ENCODE measurements around the gene RBMS2. TPM values are rescaled to one million over a fixed set of nuclear protein-coding genes. Genes with fewer than 3 reads are reported as not detected.

RBMS2 gene
- total and polyA plus RNA-seq, 9 of the 15 experiments (the other 6 are each of a cell fraction or from before 2014, with no cell fraction given): 0.08 to 10.5 (median 0.31) TPM

GRCh38 chr12:56636675-56637540 is 115.3 kb downstream of the RBMS2 start (continued):
- no peak; the same call in 1 of the 2 replicates for TF ChIP-seq NR2C1 (IDR thresholded peaks at IDR 0.05)
- TF ChIP-seq NR2C1 (tag; IDR thresholded peaks at IDR 0.05): 0 out of 2 replicates have a peak, but pooled peaks have one; percentile 31
- TF ChIP-seq NBN (IDR thresholded peaks at IDR 0.05; ENCODE audit: low read depth): peak; percentile 54
- peak; percentile 15 to 35; a peak in 2 of 4 replicates for TF ChIP-seq TEAD1 (CRISPR knock-in tag; IDR thresholded peaks at IDR 0.05)
- TF ChIP-seq ZFX (CRISPR knock-in tag; IDR thresholded peaks at IDR 0.05): peak; percentile 43; the same call in 1 of the 2 replicates
- no peak for TF ChIP-seq ZNF830 (CRISPR knock-in tag; IDR thresholded peaks at IDR 0.05)
- TF ChIP-seq STAT5A (IDR thresholded peaks at IDR 0.05; ENCODE audit: borderline replicate concordance, low read length): peak; percentile 20; the same call in 1 of the 2 replicates
- TF ChIP-seq TCFL5 (CRISPR knock-in tag; conservative IDR thresholded peaks at IDR 0.05): 0 out of 2 replicates have a peak, but pooled peaks have one; percentile 35
- TF ChIP-seq ZNF133 (CRISPR knock-in tag; IDR thresholded peaks at IDR 0.05): no peak
- TF ChIP-seq RCOR1 (IDR thresholded peaks at IDR 0.05; ENCODE audit: borderline replicate concordance in 1 of 2, low read depth in 2 of 2, low read length in 2 of 2): peak in 1 of 2 experiments; percentile 35; a peak in 2 of 4 replicates
- no peak for TF ChIP-seq ZNF696 (CRISPR knock-in tag; conservative IDR thresholded peaks at IDR 0.05)
- no peak for TF ChIP-seq KDM5B (IDR thresholded peaks at IDR 0.05; ENCODE audit: insufficient replicate concordance, low read depth, low read length)
- peak; percentile 75; the same call in 1 of the 2 replicates for TF ChIP-seq ILF3 (IDR thresholded peaks at IDR 0.05; ENCODE audit: borderline replicate concordance)
- TF ChIP-seq, protein P1, sequence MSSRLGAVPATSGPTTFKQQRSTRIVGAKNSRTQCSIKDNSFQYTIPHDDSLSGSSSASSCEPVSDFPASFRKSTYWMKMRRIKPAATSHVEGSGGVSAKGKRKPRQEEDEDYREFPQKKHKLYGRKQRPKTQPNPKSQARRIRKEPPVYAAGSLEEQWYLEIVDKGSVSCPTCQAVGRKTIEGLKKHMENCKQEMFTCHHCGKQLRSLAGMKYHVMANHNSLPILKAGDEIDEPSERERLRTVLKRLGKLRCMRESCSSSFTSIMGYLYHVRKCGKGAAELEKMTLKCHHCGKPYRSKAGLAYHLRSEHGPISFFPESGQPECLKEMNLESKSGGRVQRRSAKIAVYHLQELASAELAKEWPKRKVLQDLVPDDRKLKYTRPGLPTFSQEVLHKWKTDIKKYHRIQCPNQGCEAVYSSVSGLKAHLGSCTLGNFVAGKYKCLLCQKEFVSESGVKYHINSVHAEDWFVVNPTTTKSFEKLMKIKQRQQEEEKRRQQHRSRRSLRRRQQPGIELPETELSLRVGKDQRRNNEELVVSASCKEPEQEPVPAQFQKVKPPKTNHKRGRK (tag; IDR thresholded peaks at IDR 0.05): no peak
- TF ChIP-seq NFIC (IDR thresholded peaks at IDR 0.05): peak; percentile 100
- TF ChIP-seq POLR2AphosphoS5 (IDR thresholded peaks at IDR 0.05; ENCODE audit: control insufficient read depth, insufficient read depth, low read depth, low read length): peak; percentile 96
- TF ChIP-seq ETV1 (tag; conservative IDR thresholded peaks at IDR 0.05; ENCODE audit: low read depth): no peak; the same call in 1 of the 2 replicates
- no peak for TF ChIP-seq SRSF7 (optimal IDR thresholded peaks at IDR 0.05; ENCODE audit: low read depth, low read length)
- TF ChIP-seq, protein P2, sequence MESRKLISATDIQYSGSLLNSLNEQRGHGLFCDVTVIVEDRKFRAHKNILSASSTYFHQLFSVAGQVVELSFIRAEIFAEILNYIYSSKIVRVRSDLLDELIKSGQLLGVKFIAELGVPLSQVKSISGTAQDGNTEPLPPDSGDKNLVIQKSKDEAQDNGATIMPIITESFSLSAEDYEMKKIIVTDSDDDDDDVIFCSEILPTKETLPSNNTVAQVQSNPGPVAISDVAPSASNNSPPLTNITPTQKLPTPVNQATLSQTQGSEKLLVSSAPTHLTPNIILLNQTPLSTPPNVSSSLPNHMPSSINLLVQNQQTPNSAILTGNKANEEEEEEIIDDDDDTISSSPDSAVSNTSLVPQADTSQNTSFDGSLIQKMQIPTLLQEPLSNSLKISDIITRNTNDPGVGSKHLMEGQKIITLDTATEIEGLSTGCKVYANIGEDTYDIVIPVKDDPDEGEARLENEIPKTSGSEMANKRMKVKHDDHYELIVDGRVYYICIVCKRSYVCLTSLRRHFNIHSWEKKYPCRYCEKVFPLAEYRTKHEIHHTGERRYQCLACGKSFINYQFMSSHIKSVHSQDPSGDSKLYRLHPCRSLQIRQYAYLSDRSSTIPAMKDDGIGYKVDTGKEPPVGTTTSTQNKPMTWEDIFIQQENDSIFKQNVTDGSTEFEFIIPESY (CRISPR knock-in tag; IDR thresholded peaks at IDR 0.05): no peak
- peak; percentile 84 for TF ChIP-seq THRAP3 (IDR thresholded peaks at IDR 0.05; ENCODE audit: borderline replicate concordance)
- TF ChIP-seq GATAD2A (IDR thresholded peaks at IDR 0.05): no peak
- TF ChIP-seq CBX8 (IDR thresholded peaks at IDR 0.05; ENCODE audit: borderline replicate concordance, extremely low read depth, low read depth, low read length, poor library complexity, severe bottlenecking): no peak
- TF ChIP-seq CREM (IDR thresholded peaks at IDR 0.05; ENCODE audit: low read depth): peak; percentile 90

Measured in K562 (cell line).